Activated naive CD4-positive, alpha-beta T cell treated with anti-CD3 and anti-CD28 coated beads for 36 hours (primary cell): ENCODE data around the gene TTC1. TPM values are rescaled to one million over a fixed set of nuclear protein-coding genes. Genes with fewer than 3 reads are reported as not detected.

Source experiments
- CTCF ChIA-PET: fragments of 350-600 bp; sonication (Branson Sonifier 250); formaldehyde crosslinking; loops from one replicate; lab custom pipeline; 2021; ENCODE audit warnings: antibody characterized with exemption; lab: Charles Lee
- DNase-seq: peaks from one replicate; pipeline ENCODE4 v3.0.0-alpha.2; 2020
- H3K27ac Mint-ChIP-seq: one replicate; pipeline ENCODE4 v1.8.0; 2021; ENCODE audit warnings: mild to moderate bottlenecking, mixed read lengths
- H3K27me3 Mint-ChIP-seq: one replicate; pipeline ENCODE4 v1.8.0; 2021; ENCODE audit warnings: low read depth, mixed read lengths
- H3K36me3 Mint-ChIP-seq: one replicate; pipeline ENCODE4 v1.8.0; 2021; ENCODE audit warnings: low read depth, mixed read lengths
- H3K4me1 Mint-ChIP-seq: one replicate; pipeline ENCODE4 v1.8.0; 2021; ENCODE audit warnings: low read depth, mixed read lengths
- H3K4me3 Mint-ChIP-seq: one replicate; pipeline ENCODE4 v1.8.0; 2021; ENCODE audit warnings: mild to moderate bottlenecking, moderate library complexity, mixed read lengths
- H3K9me3 Mint-ChIP-seq: one replicate; pipeline ENCODE4 v1.8.0; 2021; ENCODE audit warnings: mixed read lengths
- intact Hi-C: fragments of 100-400 bp; cut with micrococcal nuclease; formaldehyde crosslinking; loops from one replicate; pipeline ENCODE4 v1.15.1; 2023
- total RNA-seq, 2 experiments: library from RNA; stranded (reverse); gene quantifications; one replicate each; pipeline ENCODE4 v1.2.3, GENCODE V29; 2021

Gene TTC1
- total RNA-seq, 2 experiments from 2014 or later: 46.0 to 47.1 TPM

- H3K27me3 Mint-ChIP-seq: no peaks in the 10 kb centered on the region
- no peaks in the 10 kb centered on the region for H3K9me3 Mint-ChIP-seq
- no peak for DNase-seq
- H3K4me3 Mint-ChIP-seq: no peak overlapping the region
- CTCF ChIA-PET: no interaction called here
- peaks cover 17% of the 10 kb centered on the region for H3K4me1 Mint-ChIP-seq
- H3K27ac Mint-ChIP-seq: no peak overlapping the region
- intact Hi-C loops: no loop called here
- H3K36me3 Mint-ChIP-seq: peaks cover 23% of the 10 kb centered on the region
These were observed 20.1 kb downstream of the TTC1 start for GRCh38 chr5:160029004-160029403.

GRCh38 chr5:160029540-160030139, 20.7 kb downstream of the TTC1 start:
- Mint-ChIP-seq H3K36me3 (peaks cover 23% of the 10 kb centered on the region), H3K27ac (no peak overlapping the region), H3K4me1 (peaks cover 14% of the 10 kb centered on the region), H3K9me3 (no peaks in the 10 kb centered on the region), H3K4me3 (no peak overlapping the region), H3K27me3 (no peaks in the 10 kb centered on the region)
- intact Hi-C loops: no loop called here
- no peak for DNase-seq
- CTCF ChIA-PET: no interaction called here

GRCh38 chr5:160030631-160031377, 21.9 kb downstream of the TTC1 start:
- Mint-ChIP-seq H3K4me1 (peaks cover 10% of the 10 kb centered on the region), H3K4me3 (no peak overlapping the region), H3K36me3 (peaks cover 24% of the 10 kb centered on the region), H3K27ac (no peak overlapping the region), H3K27me3 (no peaks in the 10 kb centered on the region), H3K9me3 (no peaks in the 10 kb centered on the region)
- intact Hi-C loops: no loop called here
- CTCF ChIA-PET: interaction anchor here (0.7 kb wide), 1 partner anchor 9 kb away, joined by 4 read pairs; no protein-coding TSS in a partner anchor
- DNase-seq: no peak

GRCh38 chr5:160033546-160034252, 24.8 kb downstream of the TTC1 start:
- Mint-ChIP-seq H3K27ac (no peak overlapping the region), H3K4me3 (no peak overlapping the region), H3K9me3 (no peaks in the 10 kb centered on the region), H3K36me3 (peaks cover 30% of the 10 kb centered on the region), H3K4me1 (peaks cover 7% of the 10 kb centered on the region), H3K27me3 (no peaks in the 10 kb centered on the region)
- no peak for DNase-seq
- CTCF ChIA-PET: interaction anchor here (0.6 kb wide), 1 partner anchor 1280 kb away, joined by 4 read pairs; no protein-coding TSS in a partner anchor
- intact Hi-C loops: no loop called here

GRCh38 chr5:160036243-160036642, 27.3 kb downstream of the TTC1 start:
- CTCF ChIA-PET: interaction anchor here (1.6 kb wide), 1 partner anchor 14 kb away, joined by 7 read pairs; no protein-coding TSS in a partner anchor
- H3K27me3 Mint-ChIP-seq: no peaks in the 10 kb centered on the region
- H3K36me3 Mint-ChIP-seq: peaks cover 23% of the 10 kb centered on the region

GRCh38 chr5:160036884-160037283, 27.9 kb downstream of the TTC1 start:
- Mint-ChIP-seq H3K9me3 (no peaks in the 10 kb centered on the region), H3K27me3 (no peaks in the 10 kb centered on the region), H3K4me1 (peaks cover 2% of the 10 kb centered on the region), H3K36me3 (peaks cover 26% of the 10 kb centered on the region), H3K4me3 (no peak overlapping the region), H3K27ac (no peak overlapping the region)
- CTCF ChIA-PET: interaction anchor here (1.6 kb wide), 1 partner anchor 14 kb away, joined by 7 read pairs; no protein-coding TSS in a partner anchor
- intact Hi-C loops: no loop called here
- DNase-seq: no peak

More at GRCh38 chr5:160036243-160036642, 27.3 kb downstream of the TTC1 start:
- Mint-ChIP-seq H3K4me3 (no peak overlapping the region), H3K4me1 (peaks cover 2% of the 10 kb centered on the region), H3K27ac (no peak overlapping the region), H3K9me3 (no peaks in the 10 kb centered on the region)
- intact Hi-C loops: no loop called here
- no peak for DNase-seq

- no peak overlapping the region for H3K4me3 Mint-ChIP-seq
- H3K9me3 Mint-ChIP-seq: no peaks in the 10 kb centered on the region
- CTCF ChIA-PET: interaction anchor here (1.2 to 2.1 kb wide), 2 partner anchors 18 kb away, joined by 5 to 9 read pairs; no protein-coding TSS in a partner anchor
- H3K36me3 Mint-ChIP-seq: peaks cover 27% of the 10 kb centered on the region
- intact Hi-C loops: no loop called here
- no peaks in the 10 kb centered on the region for H3K27me3 Mint-ChIP-seq
- peaks cover 4% of the 10 kb centered on the region for H3K4me1 Mint-ChIP-seq
- no peak overlapping the region for H3K27ac Mint-ChIP-seq
- DNase-seq: no peak
These were observed 31.0 kb downstream of the TTC1 start for GRCh38 chr5:160039810-160040470.

GRCh38 chr5:160040471-160040835, 31.5 kb downstream of the TTC1 start:
- intact Hi-C loops: no loop called here
- CTCF ChIA-PET: interaction anchor here (2.1 kb wide), 1 partner anchor 19 kb away, joined by 9 read pairs; no protein-coding TSS in a partner anchor
- Mint-ChIP-seq H3K27me3 (no peaks in the 10 kb centered on the region), H3K36me3 (peaks cover 26% of the 10 kb centered on the region), H3K9me3 (no peaks in the 10 kb centered on the region), H3K4me3 (no peak overlapping the region), H3K27ac (no peak overlapping the region), H3K4me1 (peaks cover 4% of the 10 kb centered on the region)
- no peak for DNase-seq

GRCh38 chr5:160042671-160043070, 33.7 kb downstream of the TTC1 start:
- H3K27me3 Mint-ChIP-seq: no peaks in the 10 kb centered on the region
- no peaks in the 10 kb centered on the region for H3K9me3 Mint-ChIP-seq
- peaks cover 27% of the 10 kb centered on the region for H3K36me3 Mint-ChIP-seq
- intact Hi-C loops: no loop called here
- H3K4me1 Mint-ChIP-seq: peaks cover 4% of the 10 kb centered on the region
- H3K4me3 Mint-ChIP-seq: no peak overlapping the region
- no peak overlapping the region for H3K27ac Mint-ChIP-seq
- CTCF ChIA-PET: interaction anchor here (1.2 kb wide), 1 partner anchor 21 kb away, joined by 5 read pairs; no protein-coding TSS in a partner anchor
- no peak for DNase-seq

- H3K9me3 Mint-ChIP-seq: no peaks in the 10 kb centered on the region
- CTCF ChIA-PET: no interaction called here
- no peaks in the 10 kb centered on the region for H3K27me3 Mint-ChIP-seq
- peaks cover 23% of the 10 kb centered on the region for H3K36me3 Mint-ChIP-seq
- intact Hi-C loops: no loop called here
- H3K4me1 Mint-ChIP-seq: peaks cover 4% of the 10 kb centered on the region
- no peak overlapping the region for H3K27ac Mint-ChIP-seq
- DNase-seq: no peak
- H3K4me3 Mint-ChIP-seq: no peak overlapping the region
These were observed 35.5 kb downstream of the TTC1 start for GRCh38 chr5:160044391-160044804.

GRCh38 chr5:160044967-160045366, 36.0 kb downstream of the TTC1 start:
- Mint-ChIP-seq H3K9me3 (no peaks in the 10 kb centered on the region), H3K27me3 (no peaks in the 10 kb centered on the region), H3K4me1 (peaks cover 4% of the 10 kb centered on the region), H3K36me3 (peaks cover 23% of the 10 kb centered on the region), H3K27ac (no peak overlapping the region), H3K4me3 (no peak overlapping the region)
- CTCF ChIA-PET: interaction anchor here (0.7 to 1.3 kb wide), 2 partner anchors 23 to 127 kb away, joined by 3 read pairs; no protein-coding TSS in a partner anchor
- no peak for DNase-seq
- intact Hi-C loops: no loop called here

- Mint-ChIP-seq H3K27me3 (no peaks in the 10 kb centered on the region), H3K4me1 (peaks cover 4% of the 10 kb centered on the region), H3K9me3 (no peaks in the 10 kb centered on the region), H3K4me3 (no peak overlapping the region), H3K27ac (no peak overlapping the region), H3K36me3 (peaks cover 32% of the 10 kb centered on the region)
- intact Hi-C loops: no loop called here
- CTCF ChIA-PET: no interaction called here
- no peak for DNase-seq
These were observed 38.5 kb downstream of the TTC1 start for GRCh38 chr5:160047423-160047822.
